ENCODE data around the gene OR4F15. TPM values are rescaled to one million over a fixed set of nuclear protein-coding genes. Genes with fewer than 3 reads are reported as not detected.
"Not testable (repeated sequence)": the region's sequence is repeated elsewhere in the genome, so short reads cannot be mapped to it uniquely, and the experiment has no call there.

Gene OR4F15
- total RNA-seq, 1 donor from 2014 or later, result not detected

GRCh38 chr15:101793981-101794380 is 18.0 kb upstream of the OR4F15 start:
- not testable (repeated sequence) for H3K36me3 Mint-ChIP-seq; H3K4me1 Mint-ChIP-seq (ENCODE audit: unreplicated experiment); H3K27ac Mint-ChIP-seq; H3K9me3 Mint-ChIP-seq; DNase-seq (ENCODE audit: extremely low spot score, unreplicated experiment); H3K4me3 Mint-ChIP-seq
- peaks cover 27% of the 10 kb centered on the region for H3K27me3 Mint-ChIP-seq

DNA sequence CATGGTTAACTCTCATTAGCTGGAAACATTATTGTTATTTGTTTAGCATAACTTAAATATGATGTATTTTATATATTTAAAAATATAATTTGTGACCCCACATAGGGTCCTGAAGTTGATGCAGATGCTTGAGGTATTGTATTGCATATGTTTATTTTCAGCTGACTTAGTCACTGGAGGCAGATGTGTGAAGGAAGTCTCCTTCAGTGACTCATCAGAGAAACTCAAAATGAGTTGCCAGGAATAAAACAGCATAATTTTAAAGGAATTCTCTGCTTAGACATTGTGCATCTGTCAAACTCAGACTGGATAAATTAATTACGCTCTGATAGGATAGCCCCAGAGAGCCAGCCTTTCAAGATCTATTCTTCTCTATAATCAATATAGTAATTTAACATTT is 16.5 kb upstream of the OR4F15 start:
- Mint-ChIP-seq H3K9me3 (no peaks in the 10 kb centered on the region), H3K36me3 (no peaks in the 10 kb centered on the region), H3K27me3 (peaks cover 23% of the 10 kb centered on the region), H3K4me1 (ENCODE audit: unreplicated experiment) (no peaks in the 10 kb centered on the region), H3K27ac (no peak overlapping the region), H3K4me3 (no peak overlapping the region)
- TF ChIP-seq, protein P1, sequence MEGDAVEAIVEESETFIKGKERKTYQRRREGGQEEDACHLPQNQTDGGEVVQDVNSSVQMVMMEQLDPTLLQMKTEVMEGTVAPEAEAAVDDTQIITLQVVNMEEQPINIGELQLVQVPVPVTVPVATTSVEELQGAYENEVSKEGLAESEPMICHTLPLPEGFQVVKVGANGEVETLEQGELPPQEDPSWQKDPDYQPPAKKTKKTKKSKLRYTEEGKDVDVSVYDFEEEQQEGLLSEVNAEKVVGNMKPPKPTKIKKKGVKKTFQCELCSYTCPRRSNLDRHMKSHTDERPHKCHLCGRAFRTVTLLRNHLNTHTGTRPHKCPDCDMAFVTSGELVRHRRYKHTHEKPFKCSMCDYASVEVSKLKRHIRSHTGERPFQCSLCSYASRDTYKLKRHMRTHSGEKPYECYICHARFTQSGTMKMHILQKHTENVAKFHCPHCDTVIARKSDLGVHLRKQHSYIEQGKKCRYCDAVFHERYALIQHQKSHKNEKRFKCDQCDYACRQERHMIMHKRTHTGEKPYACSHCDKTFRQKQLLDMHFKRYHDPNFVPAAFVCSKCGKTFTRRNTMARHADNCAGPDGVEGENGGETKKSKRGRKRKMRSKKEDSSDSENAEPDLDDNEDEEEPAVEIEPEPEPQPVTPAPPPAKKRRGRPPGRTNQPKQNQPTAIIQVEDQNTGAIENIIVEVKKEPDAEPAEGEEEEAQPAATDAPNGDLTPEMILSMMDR (conservative IDR thresholded peaks at IDR 0.05), result no peak
- no peak for DNase-seq (ENCODE audit: extremely low spot score, unreplicated experiment)

GRCh38 chr15:101799665-101800064 is 12.3 kb upstream of the OR4F15 start:
- Mint-ChIP-seq H3K27ac (no peak overlapping the region), H3K4me1 (ENCODE audit: unreplicated experiment) (no peaks in the 10 kb centered on the region), H3K36me3 (no peaks in the 10 kb centered on the region), H3K9me3 (no peaks in the 10 kb centered on the region), H3K27me3 (peaks cover 23% of the 10 kb centered on the region), H3K4me3 (no peak overlapping the region)
- TF ChIP-seq, protein P1 (conservative IDR thresholded peaks at IDR 0.05), result no peak
- no peak for DNase-seq (ENCODE audit: extremely low spot score, unreplicated experiment)

- DNase-seq (ENCODE audit: extremely low spot score, unreplicated experiment), result no peak
- peaks cover 24% of the 10 kb centered on the region for H3K27me3 Mint-ChIP-seq
- H3K4me3 Mint-ChIP-seq, result no peak overlapping the region
These were observed 11.0 kb upstream of the OR4F15 start for GRCh38 chr15:101801048-101801447.

DNA sequence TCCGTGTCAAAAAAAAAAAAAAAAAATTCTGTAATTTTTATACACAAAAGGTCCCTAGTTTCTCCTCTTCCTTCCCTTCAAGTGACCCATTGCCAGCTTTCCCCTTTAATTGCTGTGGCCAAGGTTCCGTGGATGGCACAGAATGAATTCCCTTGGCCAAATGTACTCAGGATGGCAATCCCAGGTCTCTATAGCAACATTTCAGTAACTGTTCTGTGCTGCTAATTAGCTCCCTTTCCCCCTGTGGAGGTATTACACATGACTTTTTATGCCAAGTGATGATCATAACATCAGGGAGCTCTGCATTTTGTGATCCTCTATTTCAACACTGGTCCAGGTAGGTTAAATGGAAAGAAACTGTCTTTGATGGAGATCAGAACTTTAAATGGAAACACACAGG is 8.8 kb upstream of the OR4F15 start, which contains the start of gene OR4F6:
TSS of gene OR4F6 (plus strand) at position 301 of the 400 bp plus-strand sequence. CDS start 2,211 bp downstream, outside the sequence.
- TF ChIP-seq, protein P1 (conservative IDR thresholded peaks at IDR 0.05), result no peak
- no peak for DNase-seq (ENCODE audit: extremely low spot score, unreplicated experiment)
- Mint-ChIP-seq H3K4me1 (ENCODE audit: unreplicated experiment) (no peaks in the 10 kb centered on the region), H3K9me3 (no peaks in the 10 kb centered on the region), H3K36me3 (no peaks in the 10 kb centered on the region), H3K27ac (no peak within 1 kb of the TSS), H3K27me3 (peaks cover 26% of the 10 kb centered on the region), H3K4me3 (no peak within 1 kb of the TSS)

More at GRCh38 chr15:101801048-101801447, 11.0 kb upstream of the OR4F15 start:
- Mint-ChIP-seq H3K36me3 (no peaks in the 10 kb centered on the region), H3K9me3 (no peaks in the 10 kb centered on the region), H3K27ac (no peak overlapping the region), H3K4me1 (ENCODE audit: unreplicated experiment) (no peaks in the 10 kb centered on the region)
- TF ChIP-seq, protein P1 (conservative IDR thresholded peaks at IDR 0.05), result no peak

- Mint-ChIP-seq H3K27me3 (peaks cover 21% of the 10 kb centered on the region), H3K27ac (no peak overlapping the region), H3K4me1 (ENCODE audit: unreplicated experiment) (no peaks in the 10 kb centered on the region), H3K36me3 (no peaks in the 10 kb centered on the region), H3K9me3 (no peaks in the 10 kb centered on the region), H3K4me3 (no peak overlapping the region)
- TF ChIP-seq, protein P1 (conservative IDR thresholded peaks at IDR 0.05), result no peak
- no peak for DNase-seq (ENCODE audit: extremely low spot score, unreplicated experiment)
These were observed 8.3 kb upstream of the OR4F15 start for GRCh38 chr15:101803676-101804075.
